Lower lobe of right lung (tissue), 2 donors: ENCODE data around the gene IRF5. TPM values are rescaled to one million over a fixed set of nuclear protein-coding genes. Genes with fewer than 3 reads are reported as not detected.

ENCODE experiments used
- ATAC-seq, 2 donors: fragments of 200-7000 bp; cut with Tn5 transposase; one replicate each; pipeline ENCODE4 v1.9.1; 2020 to 2022; ENCODE audit warnings: mild to moderate bottlenecking in 2 of 2, moderate library complexity in 2 of 2
- DNase-seq: peaks from one replicate; pipeline ENCODE4 v3.0.0-alpha.2; 2020
- H3K27ac ChIP-seq: fragments of 200-600 bp; one replicate; pipeline ENCODE4 v1.8.0; 2022
- H3K27me3 ChIP-seq: fragments of 200-600 bp; one replicate; pipeline ENCODE4 v1.8.0; 2022; ENCODE audit warnings: low read depth
- H3K36me3 ChIP-seq: fragments of 200-600 bp; one replicate; pipeline ENCODE4 v1.8.0; 2022; ENCODE audit warnings: mild to moderate bottlenecking
- H3K4me1 ChIP-seq: fragments of 200-600 bp; one replicate; pipeline ENCODE4 v1.8.0; 2022
- H3K4me3 ChIP-seq: fragments of 200-600 bp; one replicate; pipeline ENCODE4 v1.8.0; 2022; ENCODE audit warnings: mild to moderate bottlenecking
- H3K9me3 ChIP-seq: fragments of 200-600 bp; one replicate; pipeline ENCODE4 v1.8.0; 2022
- intact Hi-C: fragments of 100-400 bp; cut with DNase I; formaldehyde crosslinking; loops from one replicate; pipeline ENCODE4 v1.11.0; 2022
- total RNA-seq: library from RNA; stranded (reverse); fragmentation: NEBNext Ultra II Directional; extraction: Animal tissue kit (Norgen Biotek cat#: 25700); gene quantifications from one replicate; pipeline ENCODE4 v1.2.1, GENCODE V29; 2021
- TF ChIP-seq, protein P1 (sequence below): fragments of 200-600 bp; IDR thresholded peaks from one replicate; pipeline ENCODE4 v1.8.0; 2022; ENCODE audit warnings: antibody characterized with exemption, mild to moderate bottlenecking
- donor health status: DM: no; HTN: yes; CAD: no; lungs with severe emphysema.

Gene IRF5
- total RNA-seq, 1 donor from 2014 or later = 46.0 TPM

DNA sequence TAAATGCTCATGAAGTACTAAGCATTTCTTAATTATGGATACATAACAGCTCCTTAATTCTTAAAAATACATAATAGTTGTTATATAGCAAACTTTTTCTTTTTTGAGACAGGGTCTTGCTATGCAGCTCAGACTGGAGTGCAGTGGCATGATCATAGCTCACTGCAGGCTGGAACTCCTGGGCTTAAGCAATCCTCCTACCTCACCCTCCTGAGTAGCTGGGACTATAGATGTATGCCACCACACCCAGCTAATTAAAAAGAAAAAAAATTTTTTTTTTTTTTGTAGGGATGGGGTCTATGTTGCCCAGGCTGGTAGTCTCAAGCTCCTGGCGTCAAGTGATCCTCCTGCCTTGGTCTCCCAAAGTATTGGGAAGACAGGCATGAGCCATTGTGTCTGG, 30.9 kb downstream of the IRF5 start:
- no peak overlapping the region for H3K4me3 ChIP-seq
- TF ChIP-seq, protein P1, sequence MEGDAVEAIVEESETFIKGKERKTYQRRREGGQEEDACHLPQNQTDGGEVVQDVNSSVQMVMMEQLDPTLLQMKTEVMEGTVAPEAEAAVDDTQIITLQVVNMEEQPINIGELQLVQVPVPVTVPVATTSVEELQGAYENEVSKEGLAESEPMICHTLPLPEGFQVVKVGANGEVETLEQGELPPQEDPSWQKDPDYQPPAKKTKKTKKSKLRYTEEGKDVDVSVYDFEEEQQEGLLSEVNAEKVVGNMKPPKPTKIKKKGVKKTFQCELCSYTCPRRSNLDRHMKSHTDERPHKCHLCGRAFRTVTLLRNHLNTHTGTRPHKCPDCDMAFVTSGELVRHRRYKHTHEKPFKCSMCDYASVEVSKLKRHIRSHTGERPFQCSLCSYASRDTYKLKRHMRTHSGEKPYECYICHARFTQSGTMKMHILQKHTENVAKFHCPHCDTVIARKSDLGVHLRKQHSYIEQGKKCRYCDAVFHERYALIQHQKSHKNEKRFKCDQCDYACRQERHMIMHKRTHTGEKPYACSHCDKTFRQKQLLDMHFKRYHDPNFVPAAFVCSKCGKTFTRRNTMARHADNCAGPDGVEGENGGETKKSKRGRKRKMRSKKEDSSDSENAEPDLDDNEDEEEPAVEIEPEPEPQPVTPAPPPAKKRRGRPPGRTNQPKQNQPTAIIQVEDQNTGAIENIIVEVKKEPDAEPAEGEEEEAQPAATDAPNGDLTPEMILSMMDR = no peak
- H3K27ac ChIP-seq = no peak overlapping the region
- no peak for DNase-seq
- no peak for ATAC-seq
- no peaks in the 10 kb centered on the region for H3K9me3 ChIP-seq
- H3K4me1 ChIP-seq = no peaks in the 10 kb centered on the region
- no peaks in the 10 kb centered on the region for H3K27me3 ChIP-seq
- intact Hi-C loops = no loop called here
- H3K36me3 ChIP-seq = peaks cover 94% of the 10 kb centered on the region

- H3K4me3 ChIP-seq = no peak overlapping the region
- H3K27ac ChIP-seq = no peak overlapping the region
- no peaks in the 10 kb centered on the region for H3K27me3 ChIP-seq
- H3K9me3 ChIP-seq = no peaks in the 10 kb centered on the region
- no peak for DNase-seq
- TF ChIP-seq, protein P1 = no peak
- no peak for ATAC-seq
- intact Hi-C loops = no loop called here
- peaks cover 97% of the 10 kb centered on the region for H3K36me3 ChIP-seq
- no peaks in the 10 kb centered on the region for H3K4me1 ChIP-seq
Measured at GRCh38 chr7:128974241-128974934, 36.7 kb downstream of the IRF5 start.

DNA sequence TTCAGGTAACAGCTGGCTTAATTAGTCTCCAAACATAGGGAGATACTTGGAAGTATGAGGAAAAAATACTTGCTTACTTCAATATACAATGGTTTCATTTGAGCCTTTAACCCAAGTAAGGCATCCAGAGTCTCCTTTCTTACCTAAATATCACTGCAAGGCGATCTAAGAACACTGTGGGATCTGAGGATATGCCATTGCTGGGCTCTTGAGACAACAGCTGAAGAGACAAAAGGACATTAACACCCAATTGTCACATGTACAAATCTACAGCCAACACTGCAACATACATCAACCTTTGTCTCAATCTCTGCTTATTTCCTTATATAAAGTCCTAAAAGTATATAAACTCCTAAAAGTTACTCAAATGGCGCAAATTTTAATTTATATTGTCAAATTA, 44.4 kb downstream of the IRF5 start:
- Histone ChIP-seq H3K9me3 (no peaks in the 10 kb centered on the region), H3K27ac (no peak overlapping the region), H3K27me3 (no peaks in the 10 kb centered on the region), H3K36me3 (peaks cover 98% of the 10 kb centered on the region), H3K4me1 (no peaks in the 10 kb centered on the region), H3K4me3 (no peak overlapping the region)
- DNase-seq (no peak), ATAC-seq (no peak)
- TF ChIP-seq, protein P1 = no peak
- intact Hi-C loops = no loop called here

DNA sequence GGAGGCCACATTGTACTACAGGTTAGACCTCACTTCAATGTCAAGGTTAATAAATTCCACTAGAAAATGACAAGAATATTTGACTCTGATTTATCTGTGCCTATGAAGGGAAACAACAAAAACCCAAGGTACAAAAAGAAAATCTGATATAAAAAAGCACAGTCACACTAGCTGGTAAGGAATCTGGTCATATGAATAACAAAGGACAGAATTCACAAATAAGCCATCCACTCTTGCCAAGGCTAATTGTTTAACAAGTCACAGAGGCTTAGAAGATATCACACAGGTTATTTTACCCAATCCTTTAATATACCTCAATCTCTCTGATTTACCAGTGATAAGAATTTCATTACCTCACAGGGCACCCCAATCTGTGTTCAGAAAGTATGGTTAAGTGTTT, 47.9 kb downstream of the IRF5 start:
- Histone ChIP-seq H3K27ac (no peak overlapping the region), H3K4me1 (no peaks in the 10 kb centered on the region)

GRCh38 chr7:128986609-128987008, 48.9 kb downstream of the IRF5 start:
- DNase-seq = no peak
- Histone ChIP-seq H3K36me3 (peaks cover 98% of the 10 kb centered on the region), H3K27ac (no peak overlapping the region), H3K4me1 (no peaks in the 10 kb centered on the region), H3K4me3 (no peak overlapping the region), H3K9me3 (no peaks in the 10 kb centered on the region), H3K27me3 (no peaks in the 10 kb centered on the region)
- no peak for ATAC-seq
- TF ChIP-seq, protein P1 = no peak
- intact Hi-C loops = no loop called here

More for the DNA sequence above, 47.9 kb downstream of the IRF5 start:
- ATAC-seq (no peak), DNase-seq (no peak)
- Histone ChIP-seq H3K27me3 (no peaks in the 10 kb centered on the region), H3K9me3 (no peaks in the 10 kb centered on the region), H3K36me3 (peaks cover 98% of the 10 kb centered on the region), H3K4me3 (no peak overlapping the region)
- TF ChIP-seq, protein P1 = no peak
- intact Hi-C loops = no loop called here
